Cardiac muscle cell (in vitro differentiated cells and primary cell): ENCODE results near the gene MACROD2. TPM values are rescaled to one million over a fixed set of nuclear protein-coding genes. Genes with fewer than 3 reads are reported as not detected.

Source experiments
- DNase-seq, 2 donors: peaks; one replicate each; pipeline versions ENCODE4 v3.0.0 to v3.0.0-alpha.2; 2010 to 2017; ENCODE audit warnings: low read depth in 1 of 2, low spot score in 1 of 2
- H3K27ac ChIP-seq: fragments of 200-600 bp; sonication (generic); 2 replicates; pipeline ENCODE4 v1.5.1; 2016
- H3K27me3 ChIP-seq: fragments of 200-600 bp; sonication (generic); 2 replicates; pipeline ENCODE4 v1.6.0; 2016; ENCODE audit warnings: control low read depth
- H3K36me3 ChIP-seq: fragments of 200-600 bp; sonication (generic); 2 replicates; pipeline ENCODE4 v1.5.1; 2016; ENCODE audit warnings: control low read depth
- H3K4me1 ChIP-seq: fragments of 200-600 bp; sonication (generic); 2 replicates; pipeline ENCODE4 v1.8.1; 2017; ENCODE audit warnings: low read depth, mild to moderate bottlenecking, mixed run types
- H3K4me3 ChIP-seq: fragments of 200-600 bp; sonication (generic); 2 replicates; pipeline ENCODE4 v1.5.1; 2016; ENCODE audit warnings: mild to moderate bottlenecking
- H3K9me3 ChIP-seq: fragments of 200-600 bp; sonication (generic); 2 replicates; pipeline ENCODE4 v1.5.1; 2017; ENCODE audit warnings: low read depth, mild to moderate bottlenecking, control low read depth
- polyA plus RNA-seq: library from polyadenylated mRNA; unstranded; fragments of >200 nt; fragmentation: Nextera tagmentation; extraction: Ambion mirVana; gene quantifications from 2 replicates; pipeline ENCODE4 v1.2.1, GENCODE V29; 2016
- total RNA-seq: library from RNA; depleted of rRNA; stranded (reverse); fragments of >200 nt; gene quantifications from 2 replicates; pipeline ENCODE4 v1.2.3, GENCODE V29; 2016
- TF ChIP-seq, protein P1 (sequence below): IDR thresholded peaks from 2 replicates; pipeline ENCODE4 v1.5.1; 2012; ENCODE audit warnings: low read depth, mild to moderate bottlenecking, low read length

MACROD2 gene
- total and polyA plus RNA-seq, 2 experiments from 2014 or later: 9.3 to 14.4 TPM

GRCh38 chr20:15811951-15812350 is 1816.6 kb downstream of the MACROD2 start:
- Histone ChIP-seq H3K36me3 (no peaks in the 10 kb centered on the region), H3K27ac (no peak overlapping the region), H3K9me3 (no peaks in the 10 kb centered on the region), H3K4me1 (no peaks in the 10 kb centered on the region), H3K4me3 (no peak overlapping the region), H3K27me3 (no peaks in the 10 kb centered on the region)
- DNase-seq: no peak
- TF ChIP-seq, protein P1, sequence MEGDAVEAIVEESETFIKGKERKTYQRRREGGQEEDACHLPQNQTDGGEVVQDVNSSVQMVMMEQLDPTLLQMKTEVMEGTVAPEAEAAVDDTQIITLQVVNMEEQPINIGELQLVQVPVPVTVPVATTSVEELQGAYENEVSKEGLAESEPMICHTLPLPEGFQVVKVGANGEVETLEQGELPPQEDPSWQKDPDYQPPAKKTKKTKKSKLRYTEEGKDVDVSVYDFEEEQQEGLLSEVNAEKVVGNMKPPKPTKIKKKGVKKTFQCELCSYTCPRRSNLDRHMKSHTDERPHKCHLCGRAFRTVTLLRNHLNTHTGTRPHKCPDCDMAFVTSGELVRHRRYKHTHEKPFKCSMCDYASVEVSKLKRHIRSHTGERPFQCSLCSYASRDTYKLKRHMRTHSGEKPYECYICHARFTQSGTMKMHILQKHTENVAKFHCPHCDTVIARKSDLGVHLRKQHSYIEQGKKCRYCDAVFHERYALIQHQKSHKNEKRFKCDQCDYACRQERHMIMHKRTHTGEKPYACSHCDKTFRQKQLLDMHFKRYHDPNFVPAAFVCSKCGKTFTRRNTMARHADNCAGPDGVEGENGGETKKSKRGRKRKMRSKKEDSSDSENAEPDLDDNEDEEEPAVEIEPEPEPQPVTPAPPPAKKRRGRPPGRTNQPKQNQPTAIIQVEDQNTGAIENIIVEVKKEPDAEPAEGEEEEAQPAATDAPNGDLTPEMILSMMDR: no peak

- DNase-seq: no peak
- Histone ChIP-seq H3K4me1 (no peaks in the 10 kb centered on the region), H3K4me3 (no peak overlapping the region), H3K27ac (no peak overlapping the region), H3K36me3 (no peaks in the 10 kb centered on the region), H3K9me3 (no peaks in the 10 kb centered on the region), H3K27me3 (no peaks in the 10 kb centered on the region)
- TF ChIP-seq, protein P1: no peak
Measured at GRCh38 chr20:15812696-15813095, 1817.4 kb downstream of the MACROD2 start.

DNA sequence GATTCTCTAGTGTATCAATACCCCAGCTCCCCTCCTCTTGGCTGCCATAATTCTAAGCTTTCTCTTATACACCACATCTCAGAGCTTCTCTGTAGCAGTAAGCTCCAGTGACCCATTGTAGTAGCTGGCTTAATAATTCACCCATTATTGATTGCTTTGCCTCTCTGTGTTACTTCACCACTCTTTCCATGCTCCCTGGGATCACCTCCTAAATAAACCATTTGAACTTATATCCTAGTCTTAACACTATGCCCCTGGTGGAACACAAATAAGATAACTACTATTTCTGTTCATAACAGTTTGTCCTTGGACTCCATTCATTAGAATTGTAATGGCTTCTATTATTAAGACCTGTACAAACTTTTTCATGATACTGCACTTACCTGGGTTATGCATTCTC is 1819.0 kb downstream of the MACROD2 start:
- Histone ChIP-seq H3K27ac (no peak overlapping the region), H3K9me3 (no peaks in the 10 kb centered on the region), H3K4me1 (no peaks in the 10 kb centered on the region), H3K36me3 (no peaks in the 10 kb centered on the region), H3K4me3 (no peak overlapping the region), H3K27me3 (no peaks in the 10 kb centered on the region)
- TF ChIP-seq, protein P1: no peak
- no peak for DNase-seq

DNA sequence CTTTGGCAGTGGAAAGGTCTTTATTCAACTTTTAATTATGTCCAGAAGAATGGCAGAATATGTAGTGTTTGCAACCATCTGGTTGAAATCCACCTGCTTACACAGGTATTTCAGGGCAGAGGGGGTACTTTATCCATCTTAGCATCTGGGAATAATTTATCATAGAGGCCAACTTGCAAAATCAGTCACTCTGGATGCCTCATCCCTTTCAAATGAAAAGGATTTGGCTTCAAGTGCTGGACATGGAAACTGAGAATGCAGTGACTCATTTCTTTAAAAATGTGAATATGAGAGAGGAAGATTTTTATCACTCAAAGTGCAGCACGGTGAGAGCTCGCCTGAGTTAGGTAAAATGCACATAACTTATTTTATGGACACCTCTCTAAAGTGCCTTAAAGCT is 1819.6 kb downstream of the MACROD2 start:
- Histone ChIP-seq H3K27me3 (no peaks in the 10 kb centered on the region), H3K36me3 (no peaks in the 10 kb centered on the region), H3K27ac (no peak overlapping the region), H3K9me3 (no peaks in the 10 kb centered on the region), H3K4me1 (no peaks in the 10 kb centered on the region), H3K4me3 (no peak overlapping the region)
- TF ChIP-seq, protein P1: no peak
- no peak for DNase-seq

- H3K4me1 ChIP-seq: no peaks in the 10 kb centered on the region
- TF ChIP-seq, protein P1: no peak
- no peak overlapping the region for H3K27ac ChIP-seq
- no peak for DNase-seq
- no peaks in the 10 kb centered on the region for H3K27me3 ChIP-seq
- no peak overlapping the region for H3K4me3 ChIP-seq
- no peaks in the 10 kb centered on the region for H3K9me3 ChIP-seq
- no peaks in the 10 kb centered on the region for H3K36me3 ChIP-seq
Measured at GRCh38 chr20:15817351-15817750, 1822.0 kb downstream of the MACROD2 start.

DNA sequence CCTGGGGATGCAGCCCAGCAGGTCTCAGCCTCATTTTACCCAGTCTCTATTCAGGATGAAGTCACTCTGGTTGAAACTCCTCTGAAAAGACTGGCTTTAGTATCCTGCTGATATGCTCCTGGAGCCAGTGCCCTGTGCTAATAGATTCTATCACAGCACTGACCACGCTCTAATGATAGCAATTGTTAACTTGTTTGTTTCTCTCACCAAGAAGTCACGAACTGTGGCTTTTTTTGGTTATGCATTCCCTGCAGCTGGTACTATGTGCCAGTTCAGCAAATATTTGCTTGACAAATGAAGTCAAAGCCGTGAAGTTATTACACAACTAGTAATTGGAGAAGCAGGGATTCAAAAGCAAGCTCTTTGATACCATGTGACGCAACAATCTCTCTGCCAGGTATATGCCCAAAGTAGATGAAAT is 1823.3 kb downstream of the MACROD2 start:
- Histone ChIP-seq H3K9me3 (no peaks in the 10 kb centered on the region), H3K27me3 (no peaks in the 10 kb centered on the region), H3K4me1 (no peaks in the 10 kb centered on the region), H3K4me3 (no peak overlapping the region), H3K27ac (no peak overlapping the region), H3K36me3 (no peaks in the 10 kb centered on the region)
- DNase-seq: no peak
- TF ChIP-seq, protein P1: no peak
